Skeletal muscle satellite cell (primary cell): ENCODE measurements around the gene SLC9B1.
"Not testable (repeated sequence)": the region's sequence is repeated elsewhere in the genome, so short reads cannot be mapped to it uniquely, and the experiment has no call there.

Experiments used
- H3K27me3 ChIP-seq: 2 replicates; pipeline ENCODE4 v1.7.0; 2013; ENCODE audit warnings: low read length; ENCODE audit not compliant: control insufficient read depth, insufficient read depth
- H3K36me3 ChIP-seq: 2 replicates; pipeline ENCODE4 v1.7.0; 2013; ENCODE audit warnings: mild to moderate bottlenecking, control low read depth, low read length; ENCODE audit not compliant: insufficient read depth
- H3K4me1 ChIP-seq: 2 replicates; pipeline ENCODE4 v1.7.0; 2013; ENCODE audit warnings: low read length; ENCODE audit not compliant: control insufficient read depth, insufficient read depth
- H3K4me2 ChIP-seq: 2 replicates; pipeline ENCODE4 v1.7.0; 2013; ENCODE audit warnings: mild to moderate bottlenecking, low read length
- H3K4me3 ChIP-seq: 2 replicates; pipeline ENCODE4 v1.7.0; 2013; ENCODE audit warnings: low read length
- H3K9ac ChIP-seq: 2 replicates; pipeline ENCODE4 v1.7.0; 2013; ENCODE audit warnings: mild to moderate bottlenecking, low read depth, low read length, moderate library complexity
- H3K9me3 ChIP-seq: replicated peaks from 2 replicates; pipeline ENCODE4 v1.7.0; 2013; ENCODE audit warnings: mild to moderate bottlenecking, control low read depth, low read length

SLC9B1 gene

DNA sequence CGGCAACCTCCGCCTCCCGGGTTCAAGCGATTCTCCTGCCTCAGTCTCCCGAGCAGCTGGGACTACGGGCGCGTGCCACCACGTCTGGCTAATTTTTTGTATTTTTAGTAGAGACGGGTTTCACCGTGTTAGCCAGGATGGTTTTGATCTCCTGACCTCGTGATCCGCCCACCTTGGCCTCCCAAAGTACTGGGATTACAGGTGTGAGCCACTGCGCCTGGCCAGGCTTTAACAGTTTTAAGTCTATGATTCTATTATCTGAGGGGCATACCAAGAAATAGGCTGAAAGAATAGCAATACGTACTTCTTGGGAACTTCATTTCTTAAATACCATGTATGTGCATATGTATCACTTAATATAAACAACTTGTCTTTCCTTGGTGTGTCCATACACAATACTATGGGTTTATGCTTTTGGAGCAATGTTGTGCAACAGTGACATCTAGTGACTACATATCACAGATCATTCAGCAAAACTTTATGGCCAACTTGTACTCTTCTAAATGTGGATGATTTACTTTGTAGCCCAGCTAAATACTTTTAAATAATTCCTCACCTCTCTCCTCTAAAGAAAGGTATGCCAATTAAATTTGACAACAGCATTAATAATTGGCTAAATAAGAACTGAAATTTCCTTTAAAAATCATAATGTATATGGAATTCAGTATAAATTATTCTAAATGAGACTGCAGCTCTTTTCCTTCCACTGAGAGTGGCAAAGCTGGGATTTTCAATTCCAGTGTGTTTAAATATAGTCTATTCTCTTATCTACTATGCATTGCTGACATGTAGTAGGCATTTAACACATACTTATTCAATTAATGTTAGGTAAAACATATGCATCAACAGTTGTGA lies 10.4 kb downstream of the SLC9B1 start:
- no peaks in the 10 kb centered on the region for H3K36me3 ChIP-seq
- H3K27me3 ChIP-seq, result peaks cover 11% of the 10 kb centered on the region
- no peak overlapping the region for H3K9ac ChIP-seq
- H3K4me1 ChIP-seq, result peaks cover 9% of the 10 kb centered on the region
- no peak overlapping the region for H3K4me2 ChIP-seq
- H3K4me3 ChIP-seq, result no peak overlapping the region
- H3K9me3 ChIP-seq, result no peaks in the 10 kb centered on the region

- no peaks in the 10 kb centered on the region for H3K9me3 ChIP-seq
Observed at GRCh38 chr4:103002551-103002950, 17.0 kb downstream of the SLC9B1 start.

GRCh38 chr4:102994803-102995202 lies 24.7 kb downstream of the SLC9B1 start:
- Histone ChIP-seq H3K4me1 (no peaks in the 10 kb centered on the region), H3K9me3 (no peaks in the 10 kb centered on the region), H3K9ac (no peak overlapping the region), H3K4me3 (no peak overlapping the region), H3K27me3 (no peaks in the 10 kb centered on the region), H3K4me2 (no peak overlapping the region), H3K36me3 (no peaks in the 10 kb centered on the region)

More at GRCh38 chr4:103002551-103002950, 17.0 kb downstream of the SLC9B1 start:
- H3K4me1 ChIP-seq, result no peaks in the 10 kb centered on the region
- H3K4me3 ChIP-seq, result no peak overlapping the region
- no peak overlapping the region for H3K4me2 ChIP-seq
- H3K9ac ChIP-seq, result no peak overlapping the region
- peaks cover 11% of the 10 kb centered on the region for H3K27me3 ChIP-seq
- no peaks in the 10 kb centered on the region for H3K36me3 ChIP-seq

DNA sequence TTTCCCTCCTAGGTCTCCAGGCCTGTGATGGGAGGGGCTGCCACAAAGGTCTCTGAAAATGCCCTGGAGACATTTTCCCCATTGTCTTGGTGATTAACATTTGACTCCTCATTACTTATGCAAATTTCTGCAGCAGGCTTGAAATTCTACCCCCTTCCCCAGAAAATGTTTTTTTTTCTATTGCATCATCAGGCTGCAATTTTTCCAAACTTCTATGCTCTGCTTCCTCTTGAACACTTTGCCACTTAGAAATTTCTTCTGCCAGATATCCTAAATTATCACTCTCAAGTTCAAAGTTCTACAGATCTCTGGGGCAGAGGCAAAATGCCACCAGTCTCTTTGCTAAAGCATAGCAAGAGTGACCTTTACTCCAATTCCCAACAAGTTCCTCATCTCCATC lies 25.5 kb downstream of the SLC9B1 start:
- not testable (repeated sequence) for H3K9ac ChIP-seq, H3K4me3 ChIP-seq, H3K9me3 ChIP-seq, H3K4me2 ChIP-seq, H3K4me1 ChIP-seq, H3K36me3 ChIP-seq, H3K27me3 ChIP-seq

- Histone ChIP-seq H3K4me3 (no peak overlapping the region), H3K4me2 (no peak overlapping the region), H3K9ac (no peak overlapping the region), H3K4me1 (peaks cover 4% of the 10 kb centered on the region), H3K36me3 (no peaks in the 10 kb centered on the region), H3K27me3 (no peaks in the 10 kb centered on the region), H3K9me3 (no peaks in the 10 kb centered on the region)
Observed at GRCh38 chr4:102988429-102989020, 31.0 kb downstream of the SLC9B1 start.

GRCh38 chr4:102981005-102981404 lies 38.5 kb downstream of the SLC9B1 start:
- Histone ChIP-seq H3K9ac (no peak overlapping the region), H3K36me3 (no peaks in the 10 kb centered on the region), H3K4me2 (no peak overlapping the region), H3K9me3 (no peaks in the 10 kb centered on the region), H3K27me3 (no peaks in the 10 kb centered on the region), H3K4me1 (no peaks in the 10 kb centered on the region), H3K4me3 (no peak overlapping the region)

DNA sequence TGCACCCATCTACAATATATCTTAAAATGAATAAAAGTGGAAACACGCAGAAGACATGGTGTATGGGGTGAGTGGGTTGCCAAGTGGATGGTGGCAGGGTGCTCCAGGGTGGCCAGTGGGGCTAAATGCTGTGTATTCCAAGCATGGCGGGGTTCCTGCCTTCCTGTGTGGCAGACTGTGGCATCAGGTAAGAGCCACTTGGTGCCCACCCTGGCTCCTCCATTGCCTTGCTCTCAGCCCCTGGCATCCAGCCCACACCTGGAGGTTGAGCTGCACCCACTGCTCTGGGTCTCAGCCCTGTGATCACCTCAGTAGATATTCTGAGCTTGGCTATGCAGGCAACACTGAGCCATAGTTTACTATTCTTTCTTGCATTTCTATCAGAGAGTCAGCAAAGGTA lies 57.7 kb downstream of the SLC9B1 start:
- H3K9me3 ChIP-seq, H3K4me3 ChIP-seq, H3K4me2 ChIP-seq, H3K4me1 ChIP-seq, H3K36me3 ChIP-seq, H3K9ac ChIP-seq, H3K27me3 ChIP-seq: not testable (repeated sequence)

DNA sequence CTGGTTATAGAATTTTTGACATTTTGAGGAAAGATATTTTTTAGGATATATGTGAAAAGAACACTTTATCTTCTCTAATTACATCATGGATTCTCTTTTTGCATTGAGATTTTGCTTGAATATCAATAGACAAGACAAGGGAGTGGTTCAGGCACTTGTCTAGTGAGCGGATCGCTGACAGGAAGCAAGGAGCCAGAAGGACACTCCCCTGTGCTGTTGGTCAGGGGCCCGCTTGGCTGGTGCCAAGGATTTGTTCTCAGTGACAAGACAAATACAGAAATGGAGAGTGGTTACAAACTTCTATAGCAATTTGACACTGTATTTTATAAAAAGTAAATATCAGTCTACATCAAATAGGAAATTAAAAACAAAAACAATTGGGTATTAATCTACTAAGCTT lies 60.0 kb downstream of the SLC9B1 start:
- H3K4me3 ChIP-seq, result no peak overlapping the region
- no peaks in the 10 kb centered on the region for H3K36me3 ChIP-seq
- no peaks in the 10 kb centered on the region for H3K27me3 ChIP-seq
- H3K4me2 ChIP-seq, result no peak overlapping the region
- no peaks in the 10 kb centered on the region for H3K4me1 ChIP-seq
- no peaks in the 10 kb centered on the region for H3K9me3 ChIP-seq
- no peak overlapping the region for H3K9ac ChIP-seq

DNA sequence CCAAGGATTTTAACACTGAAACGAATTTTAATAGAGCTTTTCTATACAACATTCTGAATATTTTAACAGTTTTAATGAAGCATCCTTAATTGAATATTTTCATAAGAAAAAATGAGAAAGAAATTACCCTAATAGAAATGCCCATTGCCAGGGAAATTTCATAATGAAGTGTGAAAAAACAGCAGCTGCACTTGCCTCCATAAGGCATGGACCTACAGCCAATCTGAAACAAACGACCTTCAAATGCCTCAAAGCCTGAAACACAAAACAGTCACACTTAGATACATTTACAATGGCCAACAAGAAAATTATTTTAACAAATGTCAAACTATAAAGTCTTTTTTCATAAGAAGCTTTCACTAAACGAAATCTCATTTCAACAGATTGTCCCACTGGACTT lies 74.4 kb downstream of the SLC9B1 start:
- no peaks in the 10 kb centered on the region for H3K4me1 ChIP-seq
- H3K27me3 ChIP-seq, result no peaks in the 10 kb centered on the region

DNA sequence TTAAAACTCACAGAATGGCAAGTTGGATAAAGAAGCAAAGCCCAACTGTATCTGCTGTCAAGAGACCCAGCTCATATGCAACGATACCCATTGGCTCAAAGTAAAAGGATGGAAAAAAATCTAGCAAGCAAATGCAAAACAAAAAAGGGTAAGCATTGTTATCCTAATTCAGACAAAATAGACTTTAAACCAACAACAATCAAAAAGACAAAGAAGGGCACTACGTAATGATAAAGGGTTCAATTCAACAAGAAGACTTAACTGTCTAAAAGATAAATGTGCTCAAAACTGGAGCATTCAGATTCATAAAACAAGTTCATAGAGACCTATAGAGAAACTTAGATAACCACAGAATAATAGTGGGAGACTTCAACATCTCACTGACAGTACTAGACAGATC lies 81.4 kb downstream of the SLC9B1 start:
- not testable (repeated sequence) for H3K27me3 ChIP-seq, H3K4me1 ChIP-seq, H3K9ac ChIP-seq, H3K4me2 ChIP-seq, H3K36me3 ChIP-seq, H3K4me3 ChIP-seq, H3K9me3 ChIP-seq

More for the DNA sequence above, 74.4 kb downstream of the SLC9B1 start:
- Histone ChIP-seq H3K36me3 (no peaks in the 10 kb centered on the region), H3K9ac (no peak overlapping the region), H3K4me2 (no peak overlapping the region), H3K4me3 (no peak overlapping the region), H3K9me3 (no peaks in the 10 kb centered on the region)

GRCh38 chr4:102935716-102936115 lies 83.8 kb downstream of the SLC9B1 start:
- H3K27me3 ChIP-seq, result no peaks in the 10 kb centered on the region
- H3K9ac ChIP-seq, result no peak overlapping the region
- H3K4me3 ChIP-seq, result no peak overlapping the region
- no peaks in the 10 kb centered on the region for H3K4me1 ChIP-seq
- no peaks in the 10 kb centered on the region for H3K9me3 ChIP-seq
- H3K4me2 ChIP-seq, result no peak overlapping the region
- H3K36me3 ChIP-seq, result no peaks in the 10 kb centered on the region

DNA sequence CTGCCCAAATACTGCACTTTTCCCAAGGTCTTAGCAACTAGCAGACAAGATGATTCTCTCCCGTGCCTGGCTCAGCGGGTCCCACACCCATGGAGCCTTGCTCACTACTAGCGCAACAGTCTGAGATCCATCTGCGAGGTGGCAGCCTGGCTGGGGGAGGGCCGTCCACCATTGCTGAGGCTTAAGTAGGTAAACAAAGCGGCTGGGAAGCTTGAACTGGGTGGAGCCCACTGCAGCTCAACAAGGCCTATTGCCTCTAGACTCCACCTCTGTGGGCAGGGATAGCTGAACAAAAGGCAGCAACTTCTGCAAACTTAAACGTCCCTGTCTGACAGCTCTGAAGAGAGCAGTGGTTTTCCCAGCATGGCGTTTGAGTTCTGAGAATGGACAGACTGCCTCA lies 99.8 kb downstream of the SLC9B1 start:
- not testable (repeated sequence) for H3K4me3 ChIP-seq, H3K4me2 ChIP-seq, H3K9me3 ChIP-seq, H3K36me3 ChIP-seq, H3K9ac ChIP-seq, H3K27me3 ChIP-seq, H3K4me1 ChIP-seq
